CD4-positive, alpha-beta T cell (primary cell): ENCODE measurements around the gene DUSP2. TPM values are rescaled to one million over a fixed set of nuclear protein-coding genes. Genes with fewer than 3 reads are reported as not detected.
A peak's percentile ranks its signal among the peaks of the same experiment; 100 is the strongest.

Experiments used
- ATAC-seq: fragments of 200-7000 bp; cut with Tn5 transposase; one replicate; pipeline ENCODE4 v1.10.0; 2022; ENCODE audit warnings: mild to moderate bottlenecking; ENCODE audit not compliant: poor library complexity
- CTCF ChIA-PET: fragments of 350-600 bp; sonication (Branson Sonifier 250); formaldehyde crosslinking; loops from one replicate; lab custom pipeline; 2021; ENCODE audit warnings: antibody characterized with exemption, inconsistent platforms; lab: Charles Lee
- POLR2A ChIA-PET: fragments of 350-600 bp; sonication (Branson Sonifier 250); formaldehyde crosslinking; loops from one replicate; lab custom pipeline; 2021; ENCODE audit warnings: antibody characterized with exemption, inconsistent platforms; lab: Charles Lee
- DNase-seq, 14 experiments: peaks; one replicate each; pipeline ENCODE4 v3.0.0-alpha.2; 2013 to 2020; ENCODE audit warnings: mixed read lengths in 2 of 14
- H3K27ac ChIP-seq, 2 donors: one replicate each; pipeline versions ENCODE4 v1.5.1 to v1.7.0; 2013; ENCODE audit warnings: low read length in 2 of 2, low read depth in 1 of 2, mild to moderate bottlenecking in 1 of 2
- H3K27me3 ChIP-seq, 2 experiments: 1 replicate in 1 of 2; 2 replicates in 1 of 2; pipeline versions ENCODE4 v1.6.1 to v1.7.0; 2013; ENCODE audit warnings: low read length in 2 of 2, control low read depth in 1 of 2, mild to moderate bottlenecking in 1 of 2, moderate library complexity in 1 of 2; ENCODE audit not compliant: insufficient read depth in 2 of 2, control insufficient read depth in 1 of 2
- H3K36me3 ChIP-seq: one replicate; pipeline ENCODE4 v1.6.1; 2013; ENCODE audit warnings: low read length, control low read depth; ENCODE audit not compliant: insufficient read depth
- H3K4me1 ChIP-seq: one replicate; pipeline ENCODE4 v1.6.1; 2013; ENCODE audit warnings: low read length, control low read depth; ENCODE audit not compliant: insufficient read depth
- H3K4me3 ChIP-seq: one replicate; pipeline ENCODE4 v1.5.1; 2013; ENCODE audit warnings: mild to moderate bottlenecking, low read length, moderate library complexity
- H3K9me3 ChIP-seq, 2 experiments: 1 replicate in 1 of 2; 2 replicates in 1 of 2; pipeline versions ENCODE4 v1.6.1 to v1.7.0; 2013; ENCODE audit warnings: low read length in 2 of 2, mild to moderate bottlenecking in 2 of 2, control low read depth in 1 of 2, moderate library complexity in 1 of 2; ENCODE audit not compliant: control insufficient read depth in 1 of 2, insufficient read depth in 1 of 2
- H3K27ac Mint-ChIP-seq: one replicate; pipeline ENCODE4 v1.8.0; 2020; ENCODE audit warnings: mixed read lengths
- H3K27me3 Mint-ChIP-seq: one replicate; pipeline ENCODE4 v1.8.0; 2021; ENCODE audit warnings: mixed read lengths
- H3K36me3 Mint-ChIP-seq: one replicate; pipeline ENCODE4 v1.8.0; 2021; ENCODE audit warnings: low read depth, mixed read lengths
- H3K4me1 Mint-ChIP-seq: one replicate; pipeline ENCODE4 v1.8.0; 2021; ENCODE audit warnings: low read depth, mixed read lengths
- H3K4me3 Mint-ChIP-seq: one replicate; pipeline ENCODE4 v1.8.0; 2020; ENCODE audit warnings: mild to moderate bottlenecking, mixed read lengths
- H3K9me3 Mint-ChIP-seq: one replicate; pipeline ENCODE4 v1.8.0; 2020; ENCODE audit warnings: mixed read lengths
- intact Hi-C, 2 experiments: fragments of 100-400 bp; cut with DNase I in 1 of 2; cut with micrococcal nuclease in 1 of 2; formaldehyde crosslinking; loops; one replicate each; pipeline versions ENCODE4 v1.15.1 to v1.9.0; 2023 to 2025; cut with DNase I, micrococcal nuclease
- total RNA-seq, 174 experiments: library from RNA in 2 of 174; stranded (reverse) in 2 of 174; gene quantifications; one replicate each; pipeline ENCODE4 v1.2.3 and lab custom pipeline; 2021 to 2026
- TF ChIP-seq, protein P1 (sequence below): fragments of 200-600 bp; IDR thresholded peaks from one replicate; pipeline ENCODE4 v1.8.0; 2022; ENCODE audit warnings: antibody characterized with exemption, mild to moderate bottlenecking

The DUSP2 gene
- total RNA-seq, 2 experiments from 2014 or later: 728 to 730 TPM

DNA sequence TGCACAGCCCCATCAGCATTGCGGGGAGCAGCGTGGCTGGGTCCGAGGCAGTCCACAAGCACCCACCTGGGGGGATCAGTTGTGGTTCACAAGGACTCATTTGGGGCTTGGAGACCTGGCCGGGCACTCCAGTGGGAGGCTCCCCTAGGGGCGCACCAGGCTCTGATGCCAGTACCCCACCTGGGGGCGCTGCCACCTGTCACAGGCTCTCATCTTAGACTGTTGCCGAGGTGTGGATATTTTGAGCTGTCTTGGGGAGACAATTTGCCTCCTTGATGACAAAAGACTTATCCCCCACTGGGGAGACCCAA, 31.9 kb downstream of the DUSP2 start:
- Histone ChIP-seq H3K4me1 (peaks cover 18% of the 10 kb centered on the region), H3K27ac (no peak overlapping the region), H3K4me3 (no peak overlapping the region), H3K27me3 (peaks cover under 1 to 2% of the 10 kb centered on the region in 2 experiments), H3K9me3 (no peaks in the 10 kb centered on the region), H3K36me3 (no peaks in the 10 kb centered on the region)
- Mint-ChIP-seq H3K36me3 (peaks cover 4% of the 10 kb centered on the region), H3K27ac (no peak overlapping the region), H3K4me3 (no peak overlapping the region), H3K27me3 (no peaks in the 10 kb centered on the region), H3K9me3 (no peaks in the 10 kb centered on the region), H3K4me1 (peaks cover 10% of the 10 kb centered on the region)
- TF ChIP-seq, protein P1, sequence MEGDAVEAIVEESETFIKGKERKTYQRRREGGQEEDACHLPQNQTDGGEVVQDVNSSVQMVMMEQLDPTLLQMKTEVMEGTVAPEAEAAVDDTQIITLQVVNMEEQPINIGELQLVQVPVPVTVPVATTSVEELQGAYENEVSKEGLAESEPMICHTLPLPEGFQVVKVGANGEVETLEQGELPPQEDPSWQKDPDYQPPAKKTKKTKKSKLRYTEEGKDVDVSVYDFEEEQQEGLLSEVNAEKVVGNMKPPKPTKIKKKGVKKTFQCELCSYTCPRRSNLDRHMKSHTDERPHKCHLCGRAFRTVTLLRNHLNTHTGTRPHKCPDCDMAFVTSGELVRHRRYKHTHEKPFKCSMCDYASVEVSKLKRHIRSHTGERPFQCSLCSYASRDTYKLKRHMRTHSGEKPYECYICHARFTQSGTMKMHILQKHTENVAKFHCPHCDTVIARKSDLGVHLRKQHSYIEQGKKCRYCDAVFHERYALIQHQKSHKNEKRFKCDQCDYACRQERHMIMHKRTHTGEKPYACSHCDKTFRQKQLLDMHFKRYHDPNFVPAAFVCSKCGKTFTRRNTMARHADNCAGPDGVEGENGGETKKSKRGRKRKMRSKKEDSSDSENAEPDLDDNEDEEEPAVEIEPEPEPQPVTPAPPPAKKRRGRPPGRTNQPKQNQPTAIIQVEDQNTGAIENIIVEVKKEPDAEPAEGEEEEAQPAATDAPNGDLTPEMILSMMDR: no peak
- ATAC-seq: no peak
- CTCF ChIA-PET: interaction anchor here (1.2 to 1.4 kb wide), 2 partner anchors 29 to 61 kb away, joined by 4 to 8 read pairs; no protein-coding TSS in a partner anchor
- POLR2A ChIA-PET: no interaction called here
- peak in 3 of 14 experiments; percentile 32 to 48 (median 33) for DNase-seq
- intact Hi-C loops: loop anchor here (10.0 kb wide), 1 partner anchor 89 kb away; no protein-coding TSS in a partner anchor

DNA sequence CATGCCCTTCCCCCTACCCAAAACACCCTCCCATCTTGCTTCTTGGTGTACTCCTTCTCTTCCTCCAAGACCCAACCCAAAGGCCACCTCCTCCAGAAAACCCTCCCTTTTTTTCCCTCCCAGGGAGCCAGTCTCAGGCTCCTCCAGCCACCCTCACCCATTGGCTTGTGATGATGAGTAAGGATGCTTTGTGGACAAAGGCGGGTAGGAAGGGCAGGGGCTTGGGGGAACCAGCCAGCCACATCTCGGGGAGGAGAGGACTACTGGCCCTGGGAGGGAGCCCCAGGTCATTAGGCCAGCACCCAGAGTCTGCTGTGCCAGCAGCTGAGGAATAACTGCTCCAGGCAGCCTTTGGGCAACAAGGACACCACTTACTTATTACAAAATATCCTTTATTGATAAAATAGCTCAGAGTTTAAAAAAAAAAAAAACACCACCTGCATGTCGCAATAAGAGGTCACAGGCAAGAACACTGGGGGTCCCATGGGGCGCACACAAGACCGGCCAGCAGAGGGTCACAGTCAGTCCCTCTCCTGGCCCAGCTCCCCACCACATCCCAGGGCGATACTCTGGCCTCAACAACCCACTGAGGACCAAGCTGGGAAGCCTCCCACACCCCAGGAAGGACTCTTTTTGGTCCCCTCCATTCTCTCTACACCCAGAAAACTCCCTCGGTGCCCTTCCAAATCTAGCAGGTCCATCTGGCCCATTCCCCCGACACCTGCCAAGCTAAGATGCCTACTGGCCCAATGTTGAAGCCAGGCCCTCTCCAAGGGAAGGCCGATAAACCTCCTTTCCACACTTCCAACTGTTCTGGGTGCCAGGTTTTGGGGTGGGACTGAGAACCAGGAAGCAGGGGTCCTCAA, 32.5 kb downstream of the DUSP2 start:
- peaks cover 4% of the 10 kb centered on the region for H3K36me3 Mint-ChIP-seq
- DNase-seq: no peak
- POLR2A ChIA-PET: no interaction called here

DNA sequence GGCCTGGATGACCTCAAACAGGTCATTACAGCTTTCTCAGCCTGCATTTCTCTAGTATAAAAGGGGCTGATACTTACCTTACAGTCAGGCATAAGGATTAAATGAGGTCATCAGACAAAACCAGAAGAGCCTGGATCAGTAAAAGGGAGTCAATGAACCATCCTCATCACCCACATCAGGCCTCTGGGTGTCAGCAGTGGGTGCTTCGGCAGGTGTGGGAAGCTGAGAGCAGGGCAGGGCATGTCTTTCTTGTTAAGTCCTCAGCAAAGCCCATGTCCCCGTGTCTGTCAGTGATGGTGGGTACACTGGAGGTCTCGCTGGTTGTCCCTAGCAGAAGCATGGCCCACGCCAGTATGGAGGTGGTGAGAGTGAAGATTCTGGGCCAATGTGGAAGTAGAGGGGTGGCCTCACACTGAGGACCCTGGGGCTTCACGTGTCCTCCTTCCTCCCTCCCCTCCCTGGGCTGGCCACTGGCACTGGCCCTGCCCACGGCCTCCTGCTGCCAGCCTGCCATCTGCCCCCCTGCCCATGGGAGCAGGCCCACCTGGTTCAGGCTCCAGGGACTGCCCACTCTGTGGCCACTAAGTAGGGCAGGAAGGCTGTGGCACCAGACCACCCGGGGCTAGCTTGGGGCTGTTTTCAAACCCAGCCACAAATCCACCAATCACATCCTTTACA, 33.3 kb downstream of the DUSP2 start:
- Histone ChIP-seq H3K27ac (no peak overlapping the region), H3K4me3 (no peak overlapping the region), H3K36me3 (no peaks in the 10 kb centered on the region), H3K4me1 (peaks cover 7% of the 10 kb centered on the region), H3K27me3 (peaks cover 0 to 4% of the 10 kb centered on the region in 2 experiments), H3K9me3 (peaks cover 0 to 5% of the 10 kb centered on the region in 2 experiments)
- Mint-ChIP-seq H3K4me1 (peaks cover 3% of the 10 kb centered on the region), H3K27ac (no peak overlapping the region), H3K9me3 (no peaks in the 10 kb centered on the region), H3K27me3 (no peaks in the 10 kb centered on the region), H3K36me3 (peaks cover 4% of the 10 kb centered on the region), H3K4me3 (no peak overlapping the region)
- TF ChIP-seq, protein P1: no peak
- no peak for ATAC-seq
- ChIA-PET POLR2A (no interaction called here), CTCF (interaction anchor here (0.9 kb wide), 1 partner anchor 63 kb away, joined by 3 read pairs; no protein-coding TSS in a partner anchor)
- peak in 1 of 14 experiments; percentile 41 for DNase-seq
- intact Hi-C loops: loop anchor here (10.0 kb wide), 1 partner anchor 87 kb away; no protein-coding TSS in a partner anchor

More for the DNA sequence above, 32.5 kb downstream of the DUSP2 start:
- Histone ChIP-seq H3K27ac (no peak overlapping the region), H3K9me3 (no peaks in the 10 kb centered on the region), H3K4me3 (no peak overlapping the region), H3K4me1 (peaks cover 15% of the 10 kb centered on the region), H3K27me3 (peaks cover 0 to 4% of the 10 kb centered on the region in 2 experiments), H3K36me3 (no peaks in the 10 kb centered on the region)
- TF ChIP-seq, protein P1: no peak
- H3K27ac Mint-ChIP-seq: no peak overlapping the region
- intact Hi-C loops: loop anchor here (10.0 kb wide), 1 partner anchor 88 kb away; no protein-coding TSS in a partner anchor
- CTCF ChIA-PET: interaction anchor here (1.2 to 1.4 kb wide), 2 partner anchors 30 to 62 kb away, joined by 4 to 8 read pairs; no protein-coding TSS in a partner anchor
- H3K27me3 Mint-ChIP-seq: no peaks in the 10 kb centered on the region
- no peak overlapping the region for H3K4me3 Mint-ChIP-seq
- H3K9me3 Mint-ChIP-seq: no peaks in the 10 kb centered on the region
- peaks cover 10% of the 10 kb centered on the region for H3K4me1 Mint-ChIP-seq
- no peak for ATAC-seq
